ENCODE data around the gene DLX3.
A peak's percentile ranks its signal among the peaks of the same experiment; 100 is the strongest.

Gene DLX3

DNA sequence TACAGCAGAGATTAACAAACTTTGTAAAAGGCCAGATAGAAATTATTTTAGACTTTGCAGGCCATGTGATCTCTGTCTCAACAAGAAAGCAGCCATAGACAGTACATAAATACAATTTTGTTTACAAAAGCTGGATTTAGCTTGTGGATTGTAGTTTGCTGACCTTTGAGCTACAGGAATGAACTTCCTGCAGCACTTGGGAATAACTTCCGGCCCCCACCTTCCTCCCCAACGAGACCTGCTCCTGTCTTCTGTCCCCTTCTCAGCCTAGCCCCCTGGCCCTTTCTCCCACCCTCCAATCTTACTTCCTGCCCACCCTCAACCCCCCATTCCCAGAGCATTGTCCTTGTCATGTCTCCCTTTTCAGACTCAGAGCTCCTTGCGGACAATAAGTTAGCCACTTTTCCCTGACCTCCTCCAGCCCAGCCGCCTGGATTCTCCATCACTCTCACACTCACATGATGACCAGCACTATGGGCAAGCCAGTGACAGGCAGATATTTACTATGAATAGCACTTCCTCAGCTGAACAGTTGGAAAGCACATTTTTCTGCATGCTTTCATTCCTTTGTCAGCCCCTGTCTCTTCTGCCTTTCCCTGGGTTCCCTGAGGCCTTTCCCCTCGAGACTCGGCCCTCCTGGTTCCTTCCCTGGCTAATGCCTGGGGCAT, 27.6 kb upstream of the DLX3 start:
- no peak for DNase-seq

- no peak for DNase-seq
Measured at GRCh38 chr17:50021681-50022370, 26.8 kb upstream of the DLX3 start.

- no peak for DNase-seq
Measured at GRCh38 chr17:50020841-50021599, 26.0 kb upstream of the DLX3 start.

- no peak for DNase-seq
Measured at GRCh38 chr17:50018909-50019308, 23.9 kb upstream of the DLX3 start.

DNA sequence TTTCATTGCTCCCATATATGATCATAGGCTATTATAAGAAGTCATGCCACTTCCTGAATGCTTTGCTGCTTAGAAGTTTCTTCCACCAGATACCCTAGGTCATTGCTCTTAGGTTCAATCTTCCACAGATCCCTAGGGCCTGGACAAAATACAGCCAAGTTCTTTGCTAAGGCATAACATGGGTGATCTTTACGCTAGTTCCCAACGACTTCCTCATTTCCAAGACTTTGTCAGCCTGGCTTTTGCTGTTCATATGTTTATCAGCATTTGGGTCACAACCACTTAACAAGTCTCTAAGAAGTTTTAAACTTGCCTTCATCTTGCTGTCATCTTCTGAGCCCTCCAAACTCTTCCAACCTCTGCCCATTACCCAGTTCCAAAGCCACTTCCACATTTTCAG, 20.1 kb upstream of the DLX3 start:
- no peak for DNase-seq

GRCh38 chr17:50014471-50015088, 19.6 kb upstream of the DLX3 start:
- DNase-seq, result no peak

DNA sequence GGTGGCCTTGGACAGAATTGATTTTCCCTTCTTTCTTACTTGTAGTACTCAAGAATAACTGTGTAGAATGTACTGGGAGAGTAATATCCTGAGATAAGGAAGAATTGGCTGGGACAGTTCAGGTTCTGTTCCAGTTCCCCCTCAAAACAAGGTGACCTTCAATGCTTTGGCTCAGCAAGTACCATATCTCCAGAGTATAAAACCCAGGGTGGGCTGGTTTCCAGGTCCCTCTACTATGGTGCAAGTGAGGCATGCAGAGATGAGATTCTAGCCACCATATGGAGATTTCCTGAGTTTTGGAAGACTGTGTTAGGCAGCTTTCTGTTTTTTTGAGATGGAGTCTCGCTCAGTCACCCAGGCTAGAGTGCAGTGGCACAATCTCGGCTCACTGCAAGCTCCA, 18.1 kb upstream of the DLX3 start:
- DNase-seq, result no peak

DNA sequence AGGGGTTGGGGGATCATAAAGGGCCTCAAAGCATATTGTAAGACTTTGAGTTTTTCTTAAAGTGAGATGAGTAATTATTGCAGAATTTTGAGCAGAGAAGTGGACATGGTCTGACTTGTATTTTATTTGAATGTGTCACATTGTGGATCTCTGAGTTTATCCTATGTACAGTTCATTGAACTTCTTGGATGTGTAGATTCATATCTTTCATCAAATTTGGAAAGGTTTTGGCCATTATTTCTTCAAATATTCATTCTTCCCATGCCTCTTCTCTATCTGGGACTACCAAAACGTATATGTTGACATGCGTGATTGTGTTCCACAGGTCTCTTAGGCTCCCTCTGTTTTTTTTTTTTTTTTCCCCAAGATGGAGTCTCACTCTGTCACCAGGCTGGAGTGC, 14.3 kb upstream of the DLX3 start:
- DNase-seq, result no peak

DNA sequence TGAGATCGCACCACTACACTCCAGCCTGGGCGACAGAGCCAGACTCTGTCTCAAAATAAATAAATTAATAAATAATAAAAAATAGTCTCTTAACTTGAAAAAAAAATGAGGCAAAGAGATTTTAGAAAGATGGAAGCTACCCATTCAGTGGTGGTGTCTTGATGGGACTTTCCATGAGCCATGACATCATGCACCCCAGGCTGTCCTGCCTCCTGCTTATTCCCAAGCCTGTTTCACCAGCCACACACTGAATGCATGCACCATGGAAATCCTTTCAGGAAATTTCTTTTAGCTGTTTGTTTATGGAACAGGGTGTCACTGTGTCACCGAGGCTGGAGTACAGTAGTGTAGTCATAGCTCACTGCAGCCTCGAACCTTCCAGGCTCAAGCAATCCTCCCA, 8.9 kb upstream of the DLX3 start:
- no peak for DNase-seq

DNA sequence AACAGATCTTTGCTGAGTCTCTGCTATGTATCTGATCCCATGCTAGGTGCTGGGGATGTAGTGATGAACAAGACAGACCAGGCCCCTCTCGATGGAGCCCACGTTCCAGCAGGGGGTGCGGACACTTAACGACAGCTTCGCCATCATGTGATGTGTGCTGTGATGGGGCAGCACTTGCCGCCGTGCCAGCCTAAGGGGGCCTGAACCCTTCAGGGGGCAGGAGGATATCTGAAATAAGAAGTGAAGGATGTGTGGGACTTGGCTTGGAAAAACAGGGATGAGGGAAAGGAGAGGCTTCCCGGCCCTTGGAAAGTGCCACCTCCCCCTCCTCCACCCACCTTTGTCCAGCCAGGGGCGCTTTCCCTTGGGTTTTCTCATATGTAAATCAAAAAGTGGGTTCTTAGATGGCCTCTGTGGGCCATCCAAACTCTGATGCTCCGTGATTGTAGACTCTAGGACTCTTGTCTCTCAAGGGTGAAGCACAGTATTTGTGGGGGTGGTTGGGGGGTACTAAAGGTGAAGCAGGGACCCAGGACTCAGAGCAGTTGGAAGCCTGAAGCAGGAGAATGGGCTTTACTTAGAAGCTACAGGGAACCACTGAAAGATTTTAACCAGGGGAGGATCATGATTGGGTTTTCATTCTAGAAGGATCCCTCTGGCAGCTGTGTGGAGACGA, 4.0 kb upstream of the DLX3 start:
- DNase-seq, result no peak

DNA sequence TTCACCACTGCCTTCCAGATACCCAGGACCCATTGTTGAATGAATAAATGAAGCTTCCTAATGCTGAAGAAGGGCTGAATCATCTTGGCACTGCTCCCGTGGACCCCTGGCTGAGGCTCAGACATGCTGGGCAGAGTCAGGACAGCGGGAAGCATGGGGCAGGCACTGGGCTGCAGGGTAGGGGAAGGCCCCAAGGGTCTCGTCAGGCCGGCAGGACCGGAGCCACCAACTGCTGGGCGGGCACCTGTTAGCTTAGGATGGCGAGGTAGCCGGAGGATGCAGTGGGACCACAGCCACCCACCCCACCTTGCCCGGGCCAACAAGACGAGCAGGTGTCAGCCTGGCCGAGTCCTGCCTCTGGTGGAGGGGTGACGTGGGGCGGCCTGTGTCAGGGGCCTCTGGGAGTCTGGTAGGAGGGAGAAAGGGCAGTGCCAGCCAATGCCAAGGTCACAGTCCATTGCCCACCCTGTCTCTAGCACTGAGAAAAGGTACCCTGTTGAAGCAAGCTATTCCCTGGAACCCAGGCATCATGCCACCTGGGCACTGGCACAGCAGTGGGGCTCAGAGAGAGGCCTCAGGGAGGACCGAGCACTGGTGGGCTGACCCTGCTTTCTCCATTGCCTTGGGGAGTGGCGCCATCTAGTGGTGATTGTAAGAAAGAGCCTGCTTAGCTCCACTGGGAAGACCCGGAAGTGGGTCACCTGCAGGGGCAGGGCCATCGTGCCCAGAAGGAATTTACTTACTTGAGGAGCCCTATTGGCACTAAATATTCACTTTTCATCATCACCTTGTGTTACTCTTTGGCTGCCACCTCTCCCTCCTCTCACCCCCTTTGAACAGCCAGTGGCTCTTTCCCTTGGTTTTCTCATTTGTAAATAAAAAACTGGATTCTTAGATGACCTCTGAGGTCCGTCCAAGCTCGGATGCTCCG, 3.0 kb upstream of the DLX3 start:
- peak; percentile 63 to 77 (median 72) for DNase-seq

DNA sequence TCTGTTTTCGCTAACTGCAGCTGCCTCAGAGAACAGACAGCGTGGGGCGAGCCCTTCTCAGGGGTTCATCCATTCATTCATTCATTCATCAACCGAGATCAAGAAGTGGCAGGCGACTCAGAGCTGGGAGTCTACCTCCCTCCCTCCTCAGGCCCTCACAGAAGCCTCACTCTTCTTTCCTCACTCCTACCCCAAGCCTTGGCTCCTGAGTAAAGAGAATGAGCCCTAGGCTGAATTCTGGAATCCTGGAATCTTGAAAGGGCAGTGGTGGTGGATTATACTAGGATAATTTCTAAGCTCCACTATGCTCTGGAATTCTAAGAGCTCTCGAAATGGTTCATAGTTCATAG, 2.3 kb upstream of the DLX3 start:
- no peak for DNase-seq

DNA sequence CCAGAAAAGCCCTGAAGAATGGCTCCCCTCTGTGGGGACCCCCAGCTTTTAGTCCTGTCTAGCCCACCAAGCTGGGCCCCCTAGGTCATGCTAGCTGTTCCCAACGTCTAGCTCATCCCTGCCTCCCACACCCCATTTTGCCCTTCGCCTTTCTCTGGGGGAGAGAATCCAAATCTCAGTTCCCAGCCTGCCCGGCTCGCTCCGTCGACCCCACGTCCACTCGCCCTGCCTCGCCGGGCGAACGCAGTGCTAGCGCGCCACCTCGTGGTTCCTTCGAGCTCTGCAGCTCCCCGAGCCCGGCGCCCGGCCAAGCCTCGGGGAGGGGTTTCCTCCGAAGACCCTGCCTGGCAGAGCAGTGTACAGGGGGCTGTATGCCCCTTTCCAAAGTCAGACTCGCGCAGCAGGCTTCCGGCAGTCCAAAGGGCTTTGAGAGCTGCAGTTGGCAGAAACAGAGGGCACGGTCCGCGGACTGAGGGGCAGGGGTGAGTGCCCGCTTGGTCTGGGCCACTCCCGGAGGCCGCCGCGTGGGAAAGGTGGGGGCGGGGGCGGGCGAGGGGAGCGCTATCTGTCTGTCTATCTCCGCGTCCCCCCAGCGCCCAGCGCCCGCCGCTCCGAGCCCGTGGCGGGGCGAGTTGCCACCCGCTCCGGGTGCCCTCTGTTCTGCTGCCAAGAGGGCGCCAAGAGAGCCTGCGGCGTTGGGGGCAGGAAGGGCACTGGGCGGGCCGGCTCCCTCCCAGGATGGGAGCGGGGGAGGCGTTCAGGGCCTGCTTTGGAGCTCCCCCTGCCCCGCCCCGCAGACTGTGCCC, 1.7 kb upstream of the DLX3 start:
- DNase-seq, result peak; percentile 37 to 59 (median 51)

DNA sequence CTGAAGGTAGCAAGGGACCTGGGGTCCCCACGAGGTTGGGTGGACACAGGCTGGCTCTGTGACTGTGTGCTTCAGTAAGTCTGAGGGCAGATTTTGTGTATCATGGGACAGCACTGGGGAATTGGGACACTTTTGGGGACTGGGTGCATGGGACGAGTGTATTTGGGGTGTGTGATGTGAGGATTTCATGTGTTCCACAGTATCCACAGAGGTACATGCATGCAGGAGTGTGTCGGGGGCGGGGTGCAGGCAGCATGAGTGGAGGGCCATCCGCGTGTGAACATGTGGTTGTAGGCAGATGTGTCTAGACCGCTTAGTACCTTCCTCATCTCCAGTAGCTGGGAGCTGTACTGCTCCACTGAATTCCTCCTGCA, 1.1 kb upstream of the DLX3 start:
- DNase-seq, result no peak

GRCh38 chr17:49994085-49995054, 654 bp downstream of the DLX3 start:
- DNase-seq, result no peak

- DNase-seq, result peak in 1 of 4 experiments; percentile 13
Measured at GRCh38 chr17:49993423-49994060, 1.5 kb downstream of the DLX3 start.

DNA sequence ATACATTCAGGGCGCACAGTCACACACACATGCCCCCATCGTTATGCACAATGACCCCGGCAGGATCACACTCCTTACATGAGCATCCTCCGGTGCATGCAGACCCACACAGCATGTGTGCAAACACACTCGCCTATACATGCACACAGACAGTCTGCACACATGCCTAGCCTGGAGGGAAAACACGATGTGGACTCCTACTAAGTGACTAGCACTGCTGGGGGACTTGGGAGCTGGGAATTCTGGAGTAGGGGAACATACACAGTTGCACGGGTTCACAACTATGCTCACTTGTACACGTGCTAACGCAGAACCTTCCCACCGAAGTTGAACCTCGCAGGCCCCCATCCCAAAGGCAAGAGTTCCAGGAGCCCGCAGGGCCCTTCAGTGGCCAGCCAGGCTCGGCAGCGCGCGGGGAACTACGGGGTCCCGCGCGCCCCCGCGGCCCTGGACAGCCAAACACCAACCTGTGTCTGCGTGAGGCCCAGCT, 2.0 kb downstream of the DLX3 start:
- DNase-seq, result no peak

DNA sequence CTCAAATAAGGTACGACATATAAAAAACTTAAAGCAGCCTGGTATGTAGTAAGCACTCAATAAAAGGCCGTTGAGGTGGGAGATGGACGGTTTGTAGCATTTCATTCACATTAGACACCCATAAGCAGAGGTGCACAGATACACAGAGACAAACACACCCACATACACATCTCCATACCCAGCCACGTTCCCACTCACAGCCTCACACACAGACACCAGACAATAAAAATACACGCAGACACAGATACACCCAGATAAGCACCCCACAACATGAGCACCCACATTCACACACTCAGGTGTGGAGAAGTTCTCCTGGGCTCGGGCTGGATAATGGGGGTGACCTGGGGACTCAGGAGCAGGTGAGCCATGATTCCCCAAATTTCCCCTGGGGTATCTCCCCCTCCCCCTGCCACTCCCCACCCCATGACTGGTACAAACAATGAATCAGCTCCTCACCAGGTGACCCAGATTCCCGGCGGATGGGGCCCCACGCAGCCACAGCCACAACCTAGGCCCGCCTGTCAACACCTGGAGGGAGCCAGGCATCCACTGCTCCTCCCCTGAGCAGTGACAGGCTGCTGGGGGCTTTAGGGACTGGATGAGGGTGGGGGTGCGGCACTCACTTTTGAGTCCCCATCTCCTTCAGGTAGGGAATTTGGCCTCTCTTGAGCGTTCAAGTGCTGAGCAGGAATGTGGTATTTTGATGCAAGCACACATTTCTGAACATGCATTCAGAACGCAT, 2.7 kb downstream of the DLX3 start:
- no peak for DNase-seq

Data from activated CD4-positive, CD25-positive, alpha-beta regulatory T cell (primary cell).